H9 (cell line): ENCODE results near the gene CYP26A1. TPM values are rescaled to one million over a fixed set of nuclear protein-coding genes. Genes with fewer than 3 reads are reported as not detected.

Source experiments
- DNase-seq: peaks from one replicate; pipeline ENCODE4 v3.0.0-alpha.2; 2017
- H2AFZ ChIP-seq: one replicate; pipeline ENCODE4 v1.6.1; 2013; ENCODE audit warnings: mild to moderate bottlenecking, low read length, control low read depth, moderate library complexity
- H2AK5ac ChIP-seq: 2 replicates; pipeline ENCODE4 v1.6.1; 2013; ENCODE audit warnings: low read length, control low read depth, mixed read lengths; ENCODE audit not compliant: insufficient read length
- H2BK120ac ChIP-seq: one replicate; pipeline ENCODE4 v1.6.1; 2013; ENCODE audit warnings: low read depth, mild to moderate bottlenecking, low read length, control low read depth, inconsistent platforms; ENCODE audit not compliant: poor library complexity, severe bottlenecking
- H2BK12ac ChIP-seq: 2 replicates; pipeline ENCODE4 v1.6.1; 2013; ENCODE audit warnings: low read length, control low read depth, mixed read lengths, low read depth; ENCODE audit not compliant: insufficient read length
- H2BK15ac ChIP-seq: 2 replicates; pipeline ENCODE4 v1.6.1; 2013; ENCODE audit warnings: low read depth, low read length, control low read depth
- H2BK20ac ChIP-seq: one replicate; pipeline ENCODE4 v1.6.1; 2013; ENCODE audit warnings: low read depth, mild to moderate bottlenecking, low read length, control low read depth, inconsistent platforms; ENCODE audit not compliant: poor library complexity, severe bottlenecking
- H2BK5ac ChIP-seq: 2 replicates; pipeline ENCODE4 v1.6.1; 2013; ENCODE audit warnings: low read length, control low read depth, mixed read lengths; ENCODE audit not compliant: insufficient read length
- H3K14ac ChIP-seq: 2 replicates; pipeline ENCODE4 v1.6.1; 2013; ENCODE audit warnings: low read length, control low read depth; ENCODE audit not compliant: insufficient read depth
- H3K18ac ChIP-seq: 2 replicates; pipeline ENCODE4 v1.6.1; 2013; ENCODE audit warnings: low read depth, mild to moderate bottlenecking, mixed read lengths, low read length, control low read depth; ENCODE audit not compliant: insufficient read length
- H3K23ac ChIP-seq: 2 replicates; pipeline ENCODE4 v1.6.1; 2013; ENCODE audit warnings: low read length, control low read depth, mixed read lengths, low read depth; ENCODE audit not compliant: insufficient read length
- H3K23me2 ChIP-seq: 2 replicates; pipeline ENCODE4 v1.6.1; 2013; ENCODE audit warnings: low read depth, mild to moderate bottlenecking, mixed read lengths, low read length, control low read depth; ENCODE audit not compliant: insufficient read length, poor library complexity, severe bottlenecking
- H3K27ac ChIP-seq: 2 replicates; pipeline ENCODE4 v1.5.1; 2013; ENCODE audit warnings: low read length, control low read depth, mixed read lengths, low read depth; ENCODE audit not compliant: insufficient read length
- H3K27me3 ChIP-seq: 2 replicates; pipeline ENCODE4 v1.6.1; 2013; ENCODE audit warnings: low read length, control low read depth, inconsistent platforms; ENCODE audit not compliant: insufficient read depth
- H3K4ac ChIP-seq: 2 replicates; pipeline ENCODE4 v1.6.1; 2013; ENCODE audit warnings: low read depth, mild to moderate bottlenecking, control low read depth, inconsistent platforms, low read length, moderate library complexity
- H3K4me1 ChIP-seq: 2 replicates; pipeline ENCODE4 v1.6.1; 2013; ENCODE audit warnings: low read length, control low read depth, inconsistent platforms; ENCODE audit not compliant: insufficient read depth
- H3K4me2 ChIP-seq: 2 replicates; pipeline ENCODE4 v1.6.1; 2013; ENCODE audit warnings: low read length, control low read depth, mixed read lengths; ENCODE audit not compliant: insufficient read length, insufficient read depth
- H3K56ac ChIP-seq: 2 replicates; pipeline ENCODE4 v1.6.1; 2013; ENCODE audit warnings: low read depth, mild to moderate bottlenecking, mixed read lengths, low read length, control low read depth; ENCODE audit not compliant: insufficient read length
- H3K79me1 ChIP-seq: 2 replicates; pipeline ENCODE4 v1.6.1; 2013; ENCODE audit warnings: low read depth, mild to moderate bottlenecking, moderate library complexity, low read length, control low read depth, inconsistent platforms; ENCODE audit not compliant: insufficient read depth, poor library complexity, severe bottlenecking
- H3K79me2 ChIP-seq: 2 replicates; pipeline ENCODE4 v1.6.1; 2013; ENCODE audit warnings: low read length, control low read depth, inconsistent platforms; ENCODE audit not compliant: insufficient read depth
- H3K9ac ChIP-seq: 2 replicates; pipeline ENCODE4 v1.6.1; 2013; ENCODE audit warnings: low read length, control low read depth, mixed read lengths; ENCODE audit not compliant: insufficient read length; ENCODE audit errors: extremely low read depth
- H3K9me3 ChIP-seq: one replicate; pipeline ENCODE4 v1.6.1; 2013; ENCODE audit warnings: low read depth, low read length, inconsistent platforms; ENCODE audit not compliant: control insufficient read depth
- H3T11ph ChIP-seq: one replicate; pipeline ENCODE4 v1.6.1; 2013; ENCODE audit warnings: mild to moderate bottlenecking, low read length, control low read depth, inconsistent platforms
- H4K20me1 ChIP-seq: one replicate; pipeline ENCODE4 v1.6.1; 2013; ENCODE audit not compliant: control insufficient read depth, insufficient read length, insufficient read depth
- H4K5ac ChIP-seq: 2 replicates; pipeline ENCODE4 v1.6.1; 2013; ENCODE audit warnings: low read depth, mild to moderate bottlenecking, mixed read lengths, low read length, control low read depth; ENCODE audit not compliant: insufficient read length
- H4K8ac ChIP-seq: replicated peaks from 2 replicates; pipeline ENCODE4 v1.6.1; 2013; ENCODE audit warnings: low read length, control low read depth, mixed read lengths, low read depth; ENCODE audit not compliant: insufficient read length
- H4K91ac ChIP-seq: 2 replicates; pipeline ENCODE4 v1.6.1; 2013; ENCODE audit warnings: low read depth, mild to moderate bottlenecking, moderate library complexity, mixed read lengths, low read length, control low read depth; ENCODE audit not compliant: insufficient read length
- H3K27ac Mint-ChIP-seq, 3 experiments: 2 replicates in 2 of 3; 3 replicates in 1 of 3; pipeline ENCODE4 v1.8.0; 2020 to 2021; ENCODE audit warnings: mixed read lengths in 3 of 3, mild to moderate bottlenecking in 1 of 3, moderate library complexity in 1 of 3
- H3K27me3 Mint-ChIP-seq: 2 replicates; pipeline ENCODE4 v1.8.0; 2021; ENCODE audit warnings: low read depth, mild to moderate bottlenecking, moderate library complexity, mixed read lengths
- H3K36me3 Mint-ChIP-seq, 3 experiments: 2 replicates in 2 of 3; 3 replicates in 1 of 3; pipeline ENCODE4 v1.8.0; 2020 to 2021; ENCODE audit warnings: low read depth in 3 of 3, mixed read lengths in 3 of 3; ENCODE audit not compliant: insufficient read depth in 1 of 3
- H3K4me1 Mint-ChIP-seq, 2 experiments: 2 replicates each; pipeline ENCODE4 v1.8.0; 2020; ENCODE audit warnings: mixed read lengths in 2 of 2
- H3K4me3 Mint-ChIP-seq, 2 experiments: 2 replicates in 1 of 2; 3 replicates in 1 of 2; pipeline ENCODE4 v1.8.0; 2020 to 2021; ENCODE audit warnings: mild to moderate bottlenecking in 2 of 2, mixed read lengths in 2 of 2, moderate library complexity in 1 of 2
- H3K9me3 Mint-ChIP-seq, 2 experiments: 2 replicates in 1 of 2; 3 replicates in 1 of 2; pipeline ENCODE4 v1.8.0; 2020; ENCODE audit warnings: mild to moderate bottlenecking in 2 of 2, mixed read lengths in 2 of 2, moderate library complexity in 1 of 2
- CTCF ChIP-seq: fragments of 200-600 bp; sonication (generic); conservative IDR thresholded peaks from 3 replicates; pipeline ENCODE4 v1.8.0; 2021; ENCODE audit warnings: antibody characterized with exemption, mild to moderate bottlenecking
- WGBS: extraction: QIAGEN DNeasy Blood & Tissue Kit; methylation state at CpG from one replicate; pipeline ENCODE4 v1.1.7; 2013; ENCODE audit warnings: missing lambda C conversion rate, low lambda C conversion rate, mixed read lengths; ENCODE audit not compliant: insufficient read length; ENCODE audit errors: extremely low coverage; 5-methylcytosine and 5-hydroxymethylcytosine counted together
- total RNA-seq: library from RNA; stranded (reverse); gene quantifications from 2 replicates; pipeline ENCODE4 v1.2.1, GENCODE V29; 2021

Gene CYP26A1
- total RNA-seq, 1 experiment from 2014 or later: 72.1 TPM

GRCh38 chr10:93096901-93097300 lies 23.2 kb downstream of the CYP26A1 start:
- Mint-ChIP-seq H3K27ac (no peak overlapping the region), H3K9me3 (peaks cover 6 to 9% of the 10 kb centered on the region in 2 experiments; a peak in 4 of 5 replicates), H3K4me3 (no peak overlapping the region), H3K36me3 (peaks cover 0 to 6% (median under 1%) of the 10 kb centered on the region in 3 experiments; a peak in 4 of 7 replicates), H3K27me3 (no peaks in the 10 kb centered on the region), H3K4me1 (peaks cover 9 to 15% of the 10 kb centered on the region in 2 experiments)
- TF ChIP-seq CTCF: no peak
- no peak overlapping the region for H3K4ac ChIP-seq
- no peak overlapping the region for H2BK15ac ChIP-seq
- no peak overlapping the region for H2BK120ac ChIP-seq
- no peak overlapping the region for H2AK5ac ChIP-seq
- H3K9me3 ChIP-seq: no peaks in the 10 kb centered on the region
- H3K4me2 ChIP-seq: no peak overlapping the region
- H3K23ac ChIP-seq: no peak overlapping the region
- no peaks in the 10 kb centered on the region for H4K20me1 ChIP-seq
- no peak for DNase-seq
- H4K91ac ChIP-seq: no peak overlapping the region
- H3K56ac ChIP-seq: no peak overlapping the region
- H3K79me1 ChIP-seq: no peaks in the 10 kb centered on the region
- H2BK20ac ChIP-seq: no peak overlapping the region
- H3K4me1 ChIP-seq: no peaks in the 10 kb centered on the region; the same call in 1 of the 2 replicates
- H3K23me2 ChIP-seq: no peaks in the 10 kb centered on the region
- H4K8ac ChIP-seq: no peak overlapping the region
- WGBS: no CpG with 5 or more reads among the region's 5 CpGs
- no peak overlapping the region for H4K5ac ChIP-seq
- no peak overlapping the region for H3K18ac ChIP-seq
- H3K14ac ChIP-seq: no peak overlapping the region
- H2BK5ac ChIP-seq: no peak overlapping the region
- H2AFZ ChIP-seq: no peak overlapping the region
- H3K27me3 ChIP-seq: no peaks in the 10 kb centered on the region
- H3K27ac ChIP-seq: no peak overlapping the region
- H3T11ph ChIP-seq: no peak overlapping the region
- no peaks in the 10 kb centered on the region for H3K79me2 ChIP-seq
- H2BK12ac ChIP-seq: no peak overlapping the region
- H3K9ac ChIP-seq: no peak overlapping the region
